GM11168 (cell line): ENCODE data around the gene NOD1.

Experiments used
- in situ Hi-C: fragments of 300-500 bp; cut with MboI; formaldehyde crosslinking; loops from one replicate; pipeline ENCODE4 v1.12.0; 2022; ENCODE audit warnings: low sequenced_read_pairs; ENCODE audit not compliant: unreplicated experiment

NOD1 gene

DNA sequence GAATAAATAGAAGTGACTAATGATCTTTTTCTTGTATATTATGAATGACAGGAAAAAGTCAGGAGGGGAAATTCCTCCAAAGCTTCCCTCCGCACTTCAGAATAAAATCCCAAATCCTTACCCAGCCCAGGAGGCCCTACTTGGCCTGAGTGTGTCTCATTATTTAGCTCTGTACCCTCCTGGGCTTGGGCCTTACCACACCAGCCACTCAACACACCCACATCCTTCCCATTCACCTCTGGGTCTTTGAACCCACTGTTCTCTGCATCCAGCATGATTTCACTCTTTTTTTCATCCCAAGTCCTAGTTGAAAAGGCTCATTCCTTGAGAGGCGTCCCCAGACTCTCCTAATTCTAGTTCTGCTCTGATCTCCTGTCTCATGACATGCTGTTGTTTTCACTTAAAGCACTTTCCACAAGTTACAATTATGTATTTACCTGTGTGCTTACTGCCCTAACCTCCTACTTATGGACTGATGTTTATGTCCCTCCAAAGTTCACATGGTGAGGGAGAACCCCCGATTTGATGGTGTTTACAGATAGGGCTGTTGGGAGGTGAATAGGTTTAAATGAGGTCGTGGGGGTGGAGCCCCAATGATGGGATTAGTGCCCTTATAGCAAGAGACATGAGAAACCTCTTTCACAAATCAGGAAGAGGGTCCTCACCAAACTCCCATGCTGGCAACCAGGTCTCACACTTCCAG, 6.4 kb downstream of the NOD1 start:
- in situ Hi-C loops, result loop anchor here (25.0 kb wide), 1 partner anchor 310 kb away; no protein-coding TSS in a partner anchor

DNA sequence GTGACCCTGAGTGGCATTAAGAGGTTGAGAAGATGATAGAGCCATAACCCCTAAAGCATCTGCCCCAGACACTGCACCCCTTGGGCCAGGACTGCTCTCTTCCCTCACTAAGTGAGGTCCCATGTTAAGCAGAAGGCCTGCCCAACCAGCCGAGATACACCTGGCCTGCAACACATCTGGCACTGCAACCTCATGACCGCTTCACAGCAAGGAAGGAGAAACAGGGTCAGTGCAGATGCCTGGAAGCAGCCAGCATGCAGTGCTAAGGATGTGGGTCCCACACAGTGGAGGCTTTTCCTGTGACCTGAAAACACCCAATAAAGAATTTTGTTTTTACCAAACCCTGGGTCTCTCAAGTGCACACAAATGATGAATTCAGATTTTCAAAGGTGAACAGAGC, 7.4 kb downstream of the NOD1 start:
- in situ Hi-C loops, result loop anchor here (25.0 kb wide), 1 partner anchor 309 kb away; no protein-coding TSS in a partner anchor

GRCh38 chr7:30470771-30471170, 7.8 kb downstream of the NOD1 start:
- in situ Hi-C loops, result loop anchor here (25.0 kb wide), 1 partner anchor 308 kb away; no protein-coding TSS in a partner anchor

- in situ Hi-C loops, result loop anchor here (25.0 kb wide), 1 partner anchor 308 kb away; no protein-coding TSS in a partner anchor
Measured at GRCh38 chr7:30470163-30470770, 8.3 kb downstream of the NOD1 start.

DNA sequence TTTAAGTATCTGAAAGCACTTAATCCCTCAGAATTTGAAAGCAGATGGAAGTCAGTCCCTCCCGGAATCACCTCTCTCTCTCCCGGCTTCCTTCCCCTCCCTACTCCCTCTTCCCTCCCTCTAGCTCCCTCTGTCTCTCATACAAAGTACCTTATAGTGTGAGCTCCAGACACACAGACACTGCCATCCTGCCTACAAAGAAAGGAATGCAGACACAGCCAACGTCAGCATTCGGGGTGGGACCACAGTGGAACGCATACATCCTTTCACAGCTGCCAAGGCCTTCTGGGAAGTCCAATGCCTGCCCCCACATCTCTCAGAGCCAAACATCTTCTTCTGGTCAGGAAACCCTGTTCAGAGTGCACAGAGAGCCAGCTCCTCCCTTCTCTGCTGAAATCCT, 9.3 kb downstream of the NOD1 start:
- in situ Hi-C loops, result loop anchor here (25.0 kb wide), 1 partner anchor 307 kb away; no protein-coding TSS in a partner anchor

DNA sequence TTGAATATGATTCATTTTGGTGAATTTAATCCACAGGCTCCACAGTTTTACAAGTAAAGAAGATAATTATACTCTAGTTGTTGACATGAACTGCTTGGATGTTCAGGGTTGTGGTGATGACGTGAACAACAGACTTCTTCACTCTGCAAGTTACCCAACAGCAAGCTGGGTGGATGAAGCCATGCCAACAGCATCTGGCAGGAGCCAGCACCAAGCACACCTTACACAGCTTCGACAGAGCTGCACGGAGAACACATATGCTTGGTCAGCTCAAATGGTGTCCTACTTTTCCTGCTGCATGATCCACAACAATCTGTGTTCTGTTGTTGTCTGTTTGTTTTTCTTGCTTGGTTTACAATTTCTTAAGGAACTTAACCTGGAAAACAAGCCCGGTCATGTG, 9.8 kb downstream of the NOD1 start:
- in situ Hi-C loops, result loop anchor here (25.0 kb wide), 1 partner anchor 306 kb away; no protein-coding TSS in a partner anchor

DNA sequence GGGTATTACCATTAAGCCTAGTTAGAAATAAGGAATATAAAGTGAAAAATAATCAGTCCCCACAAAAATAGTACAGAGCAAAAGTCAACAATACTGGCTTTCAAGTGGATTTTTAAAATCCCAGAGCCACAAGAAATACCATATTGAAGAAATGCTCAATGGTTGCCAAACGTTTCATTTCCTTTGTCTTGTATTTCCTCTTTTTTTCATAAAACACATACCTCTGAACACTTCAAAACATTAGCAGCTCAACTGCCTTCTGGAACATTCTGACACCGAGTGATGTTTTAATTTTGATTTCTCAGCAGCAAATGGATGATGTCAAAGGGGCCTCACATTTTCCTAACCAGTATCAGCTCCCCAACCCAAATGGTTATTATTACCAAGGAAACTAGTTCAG, 10.5 kb downstream of the NOD1 start:
- in situ Hi-C loops, result loop anchor here (25.0 kb wide), 1 partner anchor 306 kb away; no protein-coding TSS in a partner anchor

DNA sequence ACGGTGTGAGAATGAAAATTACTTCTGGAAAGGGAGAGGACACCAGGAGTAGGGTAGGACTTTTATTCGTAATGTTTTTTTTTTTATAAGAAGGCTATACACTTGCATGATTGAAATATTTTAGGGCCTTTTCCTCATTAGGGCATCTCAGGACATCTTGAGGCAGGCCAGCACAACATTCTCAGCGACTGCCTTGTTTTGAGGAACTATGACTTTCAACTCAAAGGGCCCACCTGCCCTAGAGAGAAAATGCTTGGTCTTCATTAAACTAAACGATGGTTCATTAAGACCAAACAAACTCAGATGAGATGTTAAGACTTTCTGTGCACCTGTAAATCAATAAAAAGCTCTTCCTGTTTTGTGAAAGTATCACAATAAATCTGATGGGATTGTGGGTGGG, 11.3 kb downstream of the NOD1 start:
- in situ Hi-C loops, result loop anchor here (25.0 kb wide), 1 partner anchor 305 kb away; no protein-coding TSS in a partner anchor

GRCh38 chr7:30466266-30466665, 12.3 kb downstream of the NOD1 start:
- in situ Hi-C loops, result loop anchor here (25.0 kb wide), 1 partner anchor 304 kb away; no protein-coding TSS in a partner anchor

- in situ Hi-C loops, result loop anchor here (25.0 kb wide), 1 partner anchor 303 kb away; no protein-coding TSS in a partner anchor
Measured at GRCh38 chr7:30465811-30466180, 12.8 kb downstream of the NOD1 start.

DNA sequence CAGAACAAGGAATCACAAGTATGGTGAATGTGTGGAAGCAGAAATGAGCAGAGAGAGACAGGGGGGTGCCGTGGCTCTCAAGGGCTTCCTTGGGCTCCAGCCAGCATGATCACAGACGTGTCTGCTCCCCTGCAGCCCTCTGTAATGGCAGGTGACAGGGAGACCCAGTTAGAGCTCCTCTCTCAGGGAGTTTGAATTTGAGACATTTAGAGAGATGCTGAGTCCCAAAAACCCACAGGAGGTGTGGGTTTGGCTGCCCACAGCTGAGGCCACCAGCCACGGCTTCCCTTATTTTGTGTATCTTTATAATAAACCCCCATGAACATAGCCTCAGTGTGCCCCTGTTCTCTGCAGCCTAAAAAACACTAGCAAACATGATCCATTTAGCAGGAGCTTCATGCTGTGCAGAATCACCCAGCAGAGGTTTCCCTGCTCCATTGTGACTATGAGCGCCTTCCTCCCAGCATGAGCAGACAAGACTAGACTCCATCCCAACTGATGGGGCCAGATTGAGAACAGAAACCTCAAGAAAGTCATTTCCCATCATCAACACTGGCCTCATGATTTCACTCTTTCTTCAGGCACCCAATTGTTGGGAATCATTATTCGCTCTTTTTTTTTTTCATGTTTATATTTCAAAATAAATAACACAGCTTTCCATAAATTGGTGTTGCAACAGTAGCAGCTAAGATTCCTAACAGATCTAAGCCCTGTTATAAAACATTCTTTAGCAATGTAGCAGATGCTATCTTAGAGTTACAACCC, 13.4 kb downstream of the NOD1 start:
- in situ Hi-C loops, result loop anchor here (25.0 kb wide), 1 partner anchor 303 kb away; no protein-coding TSS in a partner anchor

- in situ Hi-C loops, result loop anchor here (25.0 kb wide), 1 partner anchor 302 kb away; no protein-coding TSS in a partner anchor
Measured at GRCh38 chr7:30464231-30464671, 14.3 kb downstream of the NOD1 start.

GRCh38 chr7:30463405-30464145, 15.0 kb downstream of the NOD1 start:
- in situ Hi-C loops, result loop anchor here (25.0 kb wide), 1 partner anchor 301 kb away; no protein-coding TSS in a partner anchor

GRCh38 chr7:30462179-30462578, 16.4 kb downstream of the NOD1 start:
- in situ Hi-C loops, result loop anchor here (25.0 kb wide), 1 partner anchor 300 kb away; no protein-coding TSS in a partner anchor

- in situ Hi-C loops, result loop anchor here (25.0 kb wide), 1 partner anchor 298 kb away; no protein-coding TSS in a partner anchor
Measured at GRCh38 chr7:30460246-30460633, 18.3 kb downstream of the NOD1 start.

DNA sequence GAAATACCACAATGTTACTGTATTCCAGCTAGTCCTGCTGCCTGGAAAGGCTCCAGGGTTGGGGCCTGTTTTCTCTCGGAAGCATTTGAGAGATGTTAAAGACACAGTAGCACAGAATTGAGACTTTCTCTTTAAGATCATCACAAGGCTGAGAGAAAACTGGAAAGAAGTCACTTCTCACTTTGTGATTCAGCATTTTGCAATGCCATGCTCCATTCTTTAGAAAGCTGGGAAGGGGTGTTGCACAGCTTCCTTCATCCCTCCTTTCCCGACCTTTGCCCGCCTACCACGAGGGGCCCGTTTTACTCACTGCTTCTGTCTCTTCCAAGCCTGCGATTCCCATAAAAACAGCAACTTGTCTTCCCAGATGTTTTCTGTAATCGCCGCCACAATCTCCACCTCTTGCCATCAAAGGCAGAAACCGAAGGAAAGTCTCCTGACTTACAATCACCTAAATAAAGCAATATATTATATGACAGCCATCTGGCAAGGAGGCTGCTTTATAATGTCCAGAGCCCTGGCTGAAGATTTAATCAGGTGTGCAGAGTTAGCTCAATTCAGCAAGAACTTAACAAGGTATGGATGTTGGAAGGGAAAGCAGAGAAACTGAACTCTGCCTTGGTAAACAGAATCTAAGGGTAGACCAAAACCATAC, 18.9 kb downstream of the NOD1 start:
- in situ Hi-C loops, result loop anchor here (25.0 kb wide), 1 partner anchor 297 kb away; no protein-coding TSS in a partner anchor

- in situ Hi-C loops, result loop anchor here (25.0 kb wide), 1 partner anchor 296 kb away; no protein-coding TSS in a partner anchor
Measured at GRCh38 chr7:30458311-30458710, 20.3 kb downstream of the NOD1 start.

DNA sequence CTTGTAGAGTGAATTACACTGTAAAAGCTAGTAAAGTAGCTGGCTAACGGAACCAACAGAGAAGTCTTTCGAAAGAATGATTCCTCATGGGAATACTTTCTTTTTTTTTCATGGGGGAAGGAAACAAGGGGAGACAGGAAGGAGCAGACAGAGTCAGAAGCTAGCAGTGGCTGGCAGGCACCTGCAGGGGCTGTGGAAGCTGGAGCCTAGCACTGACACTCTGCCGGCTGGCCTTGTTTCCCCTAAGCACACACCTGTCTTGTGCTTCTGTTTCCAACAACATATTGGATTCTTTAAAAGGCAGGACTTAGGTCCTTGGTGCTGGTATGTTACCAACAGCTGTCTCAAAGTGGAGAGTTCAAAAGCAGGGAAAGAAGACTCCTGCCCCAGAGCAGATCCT, 24.7 kb downstream of the NOD1 start:
- in situ Hi-C loops, result loop anchor here (25.0 kb wide), 1 partner anchor 292 kb away; no protein-coding TSS in a partner anchor

DNA sequence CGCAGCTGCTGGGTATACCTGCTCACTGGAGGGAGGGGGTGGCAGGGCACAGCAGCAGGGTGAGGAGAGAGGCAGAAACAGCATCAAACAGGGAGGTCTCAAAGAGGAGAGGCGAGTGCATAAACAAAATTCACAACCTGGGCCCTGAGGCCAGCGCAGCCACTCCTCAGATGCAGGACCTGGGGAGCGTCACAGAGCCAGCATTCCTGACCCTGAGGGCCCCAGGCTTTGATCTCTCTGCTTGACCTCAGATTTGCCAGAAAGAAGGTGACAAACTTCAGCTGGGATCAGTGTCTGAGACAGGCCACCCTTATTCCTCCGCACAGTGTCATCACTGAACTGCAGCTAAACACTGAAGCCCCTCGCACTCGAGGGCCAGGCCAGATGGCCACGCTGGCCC, 25.6 kb downstream of the NOD1 start:
- in situ Hi-C loops, result loop anchor here (25.0 kb wide), 1 partner anchor 291 kb away; no protein-coding TSS in a partner anchor
